MCF 10A (cell line): ENCODE data around the gene KLF7. TPM values are rescaled to one million over a fixed set of nuclear protein-coding genes. Genes with fewer than 3 reads are reported as not detected.

ENCODE experiments used
- Bru-seq: library from RNA; stranded (reverse); fragments of 400-500 nt; gene quantifications from one replicate; lab custom pipeline; 2021; lab: Mats Ljungman, UMichigan
- BruChase-seq, 2 experiments: library from RNA; stranded (reverse); fragments of 400-500 nt; gene quantifications; one replicate each; lab custom pipeline; 2021; lab: Mats Ljungman, UMichigan
- BruUV-seq: library from RNA; stranded (reverse); fragments of 400-500 nt; replicated peaks from 2 replicates; lab custom pipeline; 2021; lab: Mats Ljungman, UMichigan
- CTCF ChIA-PET: fragments of 300-600 bp; sonication (Branson Sonifier 250); formaldehyde crosslinking; extraction: SDS; loops from one replicate; lab custom pipeline; 2021; ENCODE audit warnings: antibody characterized with exemption, inconsistent platforms; lab: Yijun Ruan, JAX
- POLR2A ChIA-PET: fragments of 300-600, 350-650 bp; sonication (Branson Sonifier 250); formaldehyde crosslinking; extraction: SDS; loops from one replicate; lab custom pipeline; 2020; ENCODE audit warnings: antibody characterized with exemption, inconsistent platforms; lab: Yijun Ruan, JAX
- DNase-seq: peaks from one replicate; pipeline ENCODE4 v3.0.0-alpha.2; 2018; ENCODE audit not compliant: unreplicated experiment
- H3K27ac Mint-ChIP-seq: one replicate; pipeline ENCODE4 v1.8.0; 2022; ENCODE audit warnings: mild to moderate bottlenecking, low read depth, mixed read lengths; ENCODE audit not compliant: unreplicated experiment
- H3K27me3 Mint-ChIP-seq: one replicate; pipeline ENCODE4 v1.8.0; 2022; ENCODE audit warnings: mixed read lengths; ENCODE audit not compliant: insufficient read depth, unreplicated experiment
- H3K36me3 Mint-ChIP-seq: one replicate; pipeline ENCODE4 v1.8.0; 2022; ENCODE audit warnings: mild to moderate bottlenecking, moderate library complexity, mixed read lengths; ENCODE audit not compliant: insufficient read depth, unreplicated experiment
- H3K4me1 Mint-ChIP-seq: one replicate; pipeline ENCODE4 v1.8.0; 2022; ENCODE audit warnings: mixed read lengths; ENCODE audit not compliant: insufficient read depth, unreplicated experiment
- H3K4me3 Mint-ChIP-seq: one replicate; pipeline ENCODE4 v1.8.0; 2022; ENCODE audit warnings: mild to moderate bottlenecking, moderate library complexity, mixed read lengths; ENCODE audit not compliant: unreplicated experiment
- H3K9me3 Mint-ChIP-seq: one replicate; pipeline ENCODE4 v1.8.0; 2022; ENCODE audit warnings: mixed read lengths; ENCODE audit not compliant: unreplicated experiment
- CTCF ChIP-seq: fragments of 200-600 bp; IDR thresholded peaks from one replicate; pipeline ENCODE4 v1.8.0; 2022; ENCODE audit warnings: antibody characterized with exemption, mild to moderate bottlenecking; ENCODE audit not compliant: unreplicated experiment
- intact Hi-C: fragments of 100-400 bp; cut with micrococcal nuclease; formaldehyde crosslinking; loops from 2 replicates; pipeline ENCODE4 v1.14.1; 2022
- long read RNA-seq: library from polyadenylated mRNA; stranded (forward); transcript quantifications from one replicate; pipeline ENCODE4 v2.0.0, GENCODE V29; 2022
- total RNA-seq: library from RNA; stranded (reverse); gene quantifications from 2 replicates; pipeline ENCODE4 v1.2.3, GENCODE V29; 2022

Gene KLF7
- 40.1 and 51.8 TPM in 2 replicates for total RNA-seq
- Bru-seq, nascent RNA: percentile 95 among the genes with signal in this experiment
- percentile 82 among the genes with signal in this experiment for BruChase-seq, experiment 1, labeled RNA remaining after a 6-hour chase
- BruChase-seq, experiment 2, labeled RNA remaining after a 2-hour chase: percentile 88 among the genes with signal in this experiment
- long read RNA-seq, full-length matches to known transcripts: 15 of 25 reads
- long read RNA-seq, partial matches to known transcripts: 1 of 25 reads
- long read RNA-seq, other reads (novel, unspliced or antisense): 9 of 25 reads

GRCh38 chr2:207165121-207166038 lies at the start of gene KLF7:
Gene KLF7, minus strand, starts transcription at chr2:207165948. Its CDS starts 380 bp downstream, at chr2:207165568.
- Mint-ChIP-seq H3K27me3 (no peaks in the 10 kb centered on the region), H3K4me1 (peaks cover 45% of the 10 kb centered on the region), H3K9me3 (peaks cover 6% of the 10 kb centered on the region), H3K36me3 (peaks cover 16% of the 10 kb centered on the region), H3K27ac (peak within 1 kb of the TSS; percentile 99), H3K4me3 (peak within 1 kb of the TSS; percentile 90)
- CTCF ChIA-PET: interaction anchor here (0.6 to 3.9 kb wide), 17 partner anchors 15 to 336 kb away, joined by 3 to 21 read pairs (median 4); no protein-coding TSS in a partner anchor
- DNase-seq: peak; percentile 36
- BruUV-seq: TSS peak; percentile 58
- POLR2A ChIA-PET: interaction anchor here (0.5 to 6.8 kb wide), 59 partner anchors 9 to 1088 kb away, joined by 3 to 194 read pairs (median 4); partner anchors contain the start of genes CCNYL1 and CREB1
- TF ChIP-seq CTCF: no peak
- intact Hi-C loops: loop anchor here (1.0 to 10.0 kb wide), 8 partner anchors 72 to 459 kb away; partner anchors contain the start of gene METTL21A

GRCh38 chr2:207215308-207215707 lies 49.6 kb upstream of the KLF7 start:
- H3K4me1 Mint-ChIP-seq: no peaks in the 10 kb centered on the region
- no peaks in the 10 kb centered on the region for H3K9me3 Mint-ChIP-seq
- no peaks in the 10 kb centered on the region for H3K27me3 Mint-ChIP-seq
- no peak overlapping the region for H3K27ac Mint-ChIP-seq
- POLR2A ChIA-PET: interaction anchor here (1.5 kb wide), 1 partner anchor 25 kb away, joined by 3 read pairs; no protein-coding TSS in a partner anchor
- intact Hi-C loops: no loop called here
- BruUV-seq: no TSS peak
- no peak for DNase-seq
- CTCF ChIA-PET: interaction anchor here (0.6 kb wide), 1 partner anchor 50 kb away, joined by 4 read pairs; the partner anchor contains the start of gene KLF7
- no peak for TF ChIP-seq CTCF
- H3K4me3 Mint-ChIP-seq: no peak overlapping the region
- no peaks in the 10 kb centered on the region for H3K36me3 Mint-ChIP-seq

- CTCF ChIA-PET: interaction anchor here (0.7 kb wide), 1 partner anchor 300 kb away, joined by 3 read pairs; no protein-coding TSS in a partner anchor
- Mint-ChIP-seq H3K4me3 (no peak overlapping the region), H3K27ac (no peak overlapping the region), H3K4me1 (no peaks in the 10 kb centered on the region), H3K36me3 (no peaks in the 10 kb centered on the region), H3K27me3 (no peaks in the 10 kb centered on the region), H3K9me3 (no peaks in the 10 kb centered on the region)
- no TSS peak for BruUV-seq
- POLR2A ChIA-PET: interaction anchor here (0.6 to 1.5 kb wide), 2 partner anchors 25 to 167 kb away, joined by 3 read pairs; no protein-coding TSS in a partner anchor
- no peak for DNase-seq
- intact Hi-C loops: no loop called here
- TF ChIP-seq CTCF: no peak
These were observed 48.7 kb upstream of the KLF7 start for GRCh38 chr2:207214446-207214845.
